ENCODE data around the gene ZNF407.
"Not testable (repeated sequence)": the region's sequence is repeated elsewhere in the genome, so short reads cannot be mapped to it uniquely, and the experiment has no call there.

ZNF407 gene

GRCh38 chr18:74967979-74968378 lies 370.3 kb downstream of the ZNF407 start:
- DNase-seq (ENCODE audit: low read depth) = no peak

- DNase-seq (ENCODE audit: low read depth) = not testable (repeated sequence)
Observed at GRCh38 chr18:74971358-74971757, 373.7 kb downstream of the ZNF407 start.

GRCh38 chr18:74971776-74972175 lies 374.1 kb downstream of the ZNF407 start:
- DNase-seq (ENCODE audit: low read depth) = not testable (repeated sequence)

- no peak for DNase-seq (ENCODE audit: low read depth)
Observed at GRCh38 chr18:74972354-74972753, 374.7 kb downstream of the ZNF407 start.

GRCh38 chr18:74975001-74975400 lies 377.3 kb downstream of the ZNF407 start:
- no peak for DNase-seq (ENCODE audit: low read depth)

GRCh38 chr18:74976331-74976909 lies 378.8 kb downstream of the ZNF407 start:
- no peak for DNase-seq (ENCODE audit: low read depth)

GRCh38 chr18:74977041-74977440 lies 379.4 kb downstream of the ZNF407 start:
- DNase-seq (ENCODE audit: low read depth) = no peak

- no peak for DNase-seq (ENCODE audit: low read depth)
Observed at GRCh38 chr18:74980669-74981068, 383.0 kb downstream of the ZNF407 start.

GRCh38 chr18:74981476-74981875 lies 383.8 kb downstream of the ZNF407 start:
- no peak for DNase-seq (ENCODE audit: low read depth)

GRCh38 chr18:74982946-74983635 lies 385.4 kb downstream of the ZNF407 start:
- no peak for DNase-seq (ENCODE audit: low read depth)

- no peak for DNase-seq (ENCODE audit: low read depth)
Observed at GRCh38 chr18:74989134-74989533, 391.5 kb downstream of the ZNF407 start.

GRCh38 chr18:74990563-74991081 lies 393.0 kb downstream of the ZNF407 start:
- no peak for DNase-seq (ENCODE audit: low read depth)

GRCh38 chr18:74994502-74995418 lies 397.1 kb downstream of the ZNF407 start:
- no peak for DNase-seq (ENCODE audit: low read depth)

GRCh38 chr18:74995419-74995736 lies 397.7 kb downstream of the ZNF407 start:
- DNase-seq (ENCODE audit: low read depth) = no peak

GRCh38 chr18:74996055-74996454 lies 398.4 kb downstream of the ZNF407 start:
- DNase-seq (ENCODE audit: low read depth) = no peak

GRCh38 chr18:74996996-74997395 lies 399.3 kb downstream of the ZNF407 start:
- no peak for DNase-seq (ENCODE audit: low read depth)

GRCh38 chr18:75000920-75001319 lies 403.2 kb downstream of the ZNF407 start:
- DNase-seq (ENCODE audit: low read depth) = no peak

GRCh38 chr18:75003039-75003438 lies 405.4 kb downstream of the ZNF407 start:
- DNase-seq (ENCODE audit: low read depth) = no peak

GRCh38 chr18:75003764-75004690 lies 406.4 kb downstream of the ZNF407 start:
- DNase-seq (ENCODE audit: low read depth) = no peak

GRCh38 chr18:75005626-75006025 lies 408.0 kb downstream of the ZNF407 start:
- DNase-seq (ENCODE audit: low read depth) = no peak

- DNase-seq (ENCODE audit: low read depth) = no peak
Observed at GRCh38 chr18:75008186-75008585, 410.5 kb downstream of the ZNF407 start.

GRCh38 chr18:75009296-75009695 lies 411.6 kb downstream of the ZNF407 start:
- no peak for DNase-seq (ENCODE audit: low read depth)

Data from T follicular helper cell (primary cell).